ENCODE measurements around the gene PALS1.

The PALS1 gene

DNA sequence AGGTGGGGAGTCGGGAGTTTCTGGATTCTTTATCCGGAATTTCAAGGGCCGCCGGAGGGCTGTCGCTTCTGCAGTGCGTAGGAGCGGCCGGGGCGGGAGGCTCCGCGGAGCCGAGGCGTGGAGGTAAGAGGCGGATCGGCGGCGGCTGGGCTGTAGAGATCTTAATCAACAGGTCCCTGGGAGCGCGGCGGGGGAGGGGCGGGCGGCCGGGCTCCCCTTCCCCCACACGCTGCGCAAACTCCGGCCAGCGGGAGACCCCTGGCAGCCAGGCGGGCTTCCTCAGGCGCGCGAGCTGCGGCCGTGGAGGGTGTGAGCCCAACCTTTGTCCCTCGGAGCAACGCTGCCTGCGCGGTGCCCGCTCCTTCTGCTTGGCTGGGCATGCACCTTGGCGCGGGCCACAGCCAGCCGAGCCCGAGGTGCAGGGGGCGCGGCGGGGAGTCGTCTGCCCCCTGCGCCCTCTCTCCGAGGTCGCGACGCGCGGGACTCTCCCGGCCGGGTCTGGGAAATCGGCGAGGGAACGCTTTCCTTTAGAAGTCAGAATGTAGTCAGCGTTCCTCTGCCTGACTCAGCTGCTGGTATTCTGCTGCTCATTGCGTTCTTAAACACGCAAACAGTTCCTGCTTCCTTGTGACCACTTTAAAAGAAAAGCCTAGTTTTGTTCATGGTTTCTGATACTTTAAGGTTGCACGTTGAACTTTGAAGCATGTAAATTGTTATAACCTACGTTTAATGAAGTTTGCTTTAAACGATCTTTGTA is at the start of gene PALS1:
Gene PALS1, plus strand, starts transcription at position 25 of the 757 bp plus-strand sequence. CDS start 37,736 bp downstream, outside the sequence.
- DNase-seq, result no peak

DNA sequence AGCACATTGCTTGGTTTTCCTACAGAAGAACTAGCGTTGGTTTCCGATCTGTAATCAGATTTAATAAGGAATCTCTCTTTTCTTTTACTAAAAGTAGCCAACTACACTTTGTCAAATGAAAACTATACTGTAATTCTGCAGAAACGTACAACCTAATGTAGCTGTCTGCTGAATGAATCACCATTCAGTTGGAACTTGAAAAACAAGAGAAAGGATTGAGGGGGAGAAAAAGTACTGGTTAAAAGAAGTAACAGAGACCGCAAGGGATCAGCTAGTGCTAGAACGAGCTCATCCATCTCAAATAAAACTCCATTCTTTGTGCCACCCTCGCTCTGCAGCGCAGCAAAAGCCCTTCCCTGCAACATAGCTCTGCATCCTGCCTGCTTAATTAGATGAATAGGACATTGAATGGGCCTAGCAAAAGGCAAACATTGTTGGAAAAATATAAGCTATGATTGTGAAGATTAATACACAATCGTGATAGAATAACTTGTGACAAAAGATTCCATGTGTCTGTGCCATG is 49.4 kb upstream of the PALS1 start:
- DNase-seq, result no peak

DNA sequence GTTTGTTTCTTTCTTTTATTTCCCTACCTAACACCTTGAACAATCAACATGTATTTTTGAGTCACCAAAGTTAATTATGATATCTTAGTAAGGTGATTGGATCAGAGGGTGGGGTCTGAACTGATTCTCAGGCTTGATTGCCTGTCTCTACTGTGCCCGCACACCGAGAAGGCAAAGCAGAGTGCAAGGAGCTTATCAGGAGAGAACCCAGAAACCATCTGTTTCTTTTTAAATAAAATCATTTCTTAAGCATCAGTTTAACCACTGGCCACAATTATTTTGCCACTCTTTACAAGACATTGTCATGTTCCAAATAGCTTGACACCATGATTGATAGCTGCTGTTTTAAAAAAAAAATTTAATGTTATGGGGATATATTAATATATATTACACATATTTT is 48.9 kb upstream of the PALS1 start:
- no peak for DNase-seq

DNA sequence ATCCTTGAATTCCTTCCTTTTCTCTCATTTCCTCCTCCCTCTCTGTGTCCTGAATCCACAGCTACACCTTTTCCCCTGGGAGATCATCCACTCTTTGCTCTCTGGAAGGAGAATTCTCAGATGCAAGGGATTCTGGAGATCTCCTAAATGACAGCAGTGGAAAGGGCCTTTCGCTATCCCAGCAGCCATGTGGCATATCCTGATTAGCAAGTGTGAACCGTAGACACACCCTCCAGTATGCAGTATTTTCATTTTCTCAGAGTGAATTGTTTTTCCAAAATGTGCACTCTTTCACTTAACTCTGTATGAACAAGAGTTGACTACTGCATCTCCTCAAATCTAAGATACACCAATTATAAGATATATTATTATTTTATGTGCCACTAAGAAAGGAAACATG is 46.0 kb upstream of the PALS1 start:
- no peak for DNase-seq

DNA sequence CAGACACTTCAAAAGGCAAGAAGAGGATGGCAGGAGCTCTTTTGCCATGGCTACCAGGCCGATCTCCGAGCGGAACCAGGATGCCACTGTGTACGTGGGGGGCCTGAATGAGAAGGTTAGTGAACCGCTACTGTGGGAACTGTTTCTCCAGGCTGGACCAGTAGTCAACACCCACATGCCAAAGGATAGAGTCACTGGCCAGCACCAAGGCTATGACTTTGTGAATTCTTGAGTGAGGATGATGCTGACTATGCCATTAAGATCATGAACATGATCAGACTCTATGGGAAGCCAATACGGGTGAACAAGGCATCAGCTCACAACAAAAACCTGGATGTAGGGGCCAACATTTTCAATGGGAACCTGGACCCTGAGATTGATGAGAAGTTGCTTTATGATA is 42.2 kb upstream of the PALS1 start:
- DNase-seq, result no peak

DNA sequence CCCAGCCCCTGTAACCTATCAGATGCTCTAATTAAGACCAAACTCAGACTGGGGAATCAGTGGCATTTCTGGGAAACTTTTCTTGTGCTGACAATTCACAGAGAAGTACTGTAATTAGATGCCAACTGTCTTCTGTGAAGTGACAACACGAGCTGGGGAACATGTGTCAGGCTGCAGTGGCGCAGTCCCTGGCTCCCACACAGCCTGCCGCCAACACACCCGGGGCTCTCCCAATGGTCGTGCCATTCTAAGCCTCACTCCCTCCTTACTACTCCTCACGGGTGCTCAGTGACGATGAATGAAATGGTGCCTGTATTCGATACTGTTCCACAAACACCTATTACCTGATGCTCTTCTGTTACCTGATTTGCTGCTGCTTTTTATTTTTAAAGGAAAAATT is 33.4 kb upstream of the PALS1 start:
- no peak for DNase-seq

DNA sequence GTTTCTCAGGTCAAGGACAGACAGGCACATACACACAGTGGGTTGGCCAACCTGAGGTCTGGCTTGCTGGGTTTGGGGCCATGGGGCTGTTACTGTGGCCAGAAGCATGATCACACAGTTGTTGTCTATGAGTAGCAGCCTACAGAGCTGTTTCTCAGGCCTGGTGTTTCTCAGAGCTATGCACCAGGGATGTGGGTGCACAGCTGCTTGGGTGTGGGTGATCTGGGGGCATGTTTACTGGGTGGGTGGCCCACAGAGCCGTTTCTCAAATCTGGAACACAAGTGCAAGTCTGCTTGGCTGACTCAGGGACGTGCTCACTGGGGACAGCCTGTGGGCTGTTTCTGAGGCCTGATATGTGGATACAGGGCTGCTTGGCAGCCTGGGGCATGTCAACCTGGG is 23.1 kb upstream of the PALS1 start:
- no peak for DNase-seq

DNA sequence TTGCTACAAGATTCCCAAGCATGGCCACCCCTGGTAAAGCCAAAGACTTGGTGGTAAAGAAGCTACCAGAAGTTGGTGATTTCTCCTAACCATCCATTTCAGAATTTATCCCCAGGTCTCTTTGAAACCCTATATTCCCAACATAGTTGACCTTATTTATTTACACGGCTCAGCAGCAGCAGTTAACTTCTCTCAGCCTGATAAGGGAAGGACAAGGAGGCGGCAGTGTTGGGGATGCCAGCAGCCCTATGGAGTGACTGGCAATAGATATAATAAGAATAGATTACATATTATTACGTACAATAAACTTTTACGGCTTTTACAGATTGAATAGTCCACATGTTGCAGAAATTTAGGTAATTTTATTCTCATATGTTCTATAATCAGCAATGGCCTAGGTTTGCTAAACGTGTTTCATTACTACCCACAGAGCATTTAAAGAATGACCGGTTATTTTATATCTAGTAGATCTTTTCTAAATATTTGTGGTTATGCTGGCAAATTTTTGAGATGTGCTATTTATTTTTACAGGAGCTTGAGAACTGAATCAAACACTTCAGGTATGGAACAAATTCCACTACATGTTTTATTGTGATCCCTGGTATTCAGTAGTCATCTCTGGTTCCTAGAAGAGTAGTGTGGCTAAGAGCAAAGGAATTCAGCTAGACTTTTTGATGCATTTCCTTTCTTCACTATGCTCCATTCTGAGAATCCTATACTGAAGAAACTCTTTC is 19.8 kb upstream of the PALS1 start:
- DNase-seq, result no peak

DNA sequence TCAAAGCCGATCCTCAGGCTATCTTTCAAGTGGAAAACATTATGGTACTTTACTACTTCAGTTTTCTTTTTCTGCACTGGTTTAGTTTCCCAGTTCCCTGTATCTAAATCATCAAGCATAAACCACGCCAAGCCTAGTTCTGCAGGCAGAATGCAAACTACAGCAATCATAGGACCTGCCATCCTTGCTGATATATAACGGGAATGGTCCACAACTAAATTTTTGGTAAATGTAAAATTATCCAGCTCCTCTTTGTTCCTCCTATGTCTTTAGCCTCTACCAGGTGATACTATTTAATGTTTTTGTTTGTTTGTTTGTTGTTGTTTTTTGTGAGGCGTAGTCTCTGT is 19.3 kb upstream of the PALS1 start:
- no peak for DNase-seq

DNA sequence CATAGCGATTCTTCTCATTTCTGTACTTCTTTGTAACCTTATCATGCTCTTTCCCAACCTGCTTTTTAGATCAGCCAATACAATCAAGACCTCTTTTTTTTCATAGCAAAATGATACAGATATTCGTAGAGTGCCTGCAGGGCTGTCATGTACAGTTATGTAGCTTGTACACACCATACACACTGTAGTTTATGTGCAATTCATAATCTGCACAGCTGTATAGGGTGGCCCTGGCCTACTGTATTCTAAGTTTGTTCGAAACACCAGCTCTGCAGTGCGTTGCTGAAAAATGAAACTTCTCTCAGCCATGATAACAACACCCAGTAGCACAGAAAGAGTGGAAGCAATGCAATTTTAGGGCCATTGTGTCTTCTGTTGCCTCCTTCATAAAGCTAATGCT is 15.7 kb upstream of the PALS1 start:
- no peak for DNase-seq

DNA sequence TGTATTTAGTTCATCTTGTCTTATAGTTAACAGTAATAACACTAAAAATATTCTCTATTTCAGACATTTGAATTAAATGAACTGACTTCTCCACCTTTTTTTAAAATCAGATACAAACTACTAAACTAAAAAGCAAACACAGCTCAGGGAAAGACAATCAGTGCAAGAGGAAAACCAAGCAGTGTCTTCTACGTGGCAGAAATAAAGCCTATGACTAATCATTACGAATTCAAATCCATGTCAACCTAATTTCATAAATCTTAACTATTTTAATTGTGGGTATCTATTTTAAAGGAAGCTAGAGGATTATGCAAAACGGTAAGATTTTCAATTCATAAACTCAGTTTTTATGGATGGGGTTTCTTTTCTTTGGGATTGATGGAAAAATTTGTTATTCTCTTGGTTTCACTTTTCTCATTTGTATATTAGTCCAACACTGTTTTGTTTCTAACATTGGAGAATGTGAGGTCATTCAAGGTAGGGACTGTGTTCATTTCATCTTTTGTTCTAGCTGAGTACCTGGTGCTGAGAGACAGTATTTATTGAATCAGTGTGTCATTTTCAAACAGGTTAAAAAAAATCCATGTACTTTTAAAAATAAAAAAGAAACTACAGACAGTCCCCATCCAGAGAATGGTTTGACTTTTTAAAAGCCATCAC is 12.8 kb upstream of the PALS1 start:
- no peak for DNase-seq

DNA sequence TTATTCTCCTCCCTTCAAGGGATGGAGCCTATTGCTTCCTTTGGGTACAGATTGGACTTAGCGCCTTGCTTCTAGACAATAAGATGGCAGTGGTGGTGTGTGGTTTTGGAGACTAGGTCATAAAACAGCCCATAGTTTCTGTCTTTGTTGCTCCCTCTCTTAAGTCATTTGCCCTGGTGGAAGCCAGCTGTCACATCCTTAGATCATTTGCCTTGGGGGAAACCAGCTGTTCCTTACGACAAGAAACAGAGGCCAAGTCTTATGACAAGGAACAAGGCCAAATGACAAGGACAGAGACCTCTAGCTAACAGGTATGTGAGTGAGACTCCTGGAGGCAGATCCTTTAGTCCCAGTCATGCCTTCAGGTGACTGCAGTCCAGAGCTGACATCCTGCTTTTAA is 9.2 kb upstream of the PALS1 start:
- no peak for DNase-seq

DNA sequence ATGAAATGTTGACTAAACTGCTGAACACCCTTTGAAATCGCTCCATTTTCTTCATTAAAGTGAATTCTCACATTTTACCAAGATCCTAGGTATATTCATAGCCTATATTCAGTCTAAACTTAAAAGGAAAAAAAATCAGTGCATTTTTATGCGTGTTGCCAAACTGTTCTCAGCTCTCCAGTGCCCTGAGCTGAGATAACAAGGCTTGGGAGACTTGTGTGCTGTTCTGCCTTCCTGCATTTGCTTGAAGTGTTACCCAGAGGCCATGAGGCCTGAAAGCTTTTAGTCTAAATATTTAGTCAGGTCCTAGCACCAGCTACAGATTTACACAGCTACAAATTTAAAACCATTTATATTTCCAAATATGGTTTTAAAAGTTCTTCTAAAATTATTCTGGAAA is 8.6 kb upstream of the PALS1 start:
- no peak for DNase-seq

DNA sequence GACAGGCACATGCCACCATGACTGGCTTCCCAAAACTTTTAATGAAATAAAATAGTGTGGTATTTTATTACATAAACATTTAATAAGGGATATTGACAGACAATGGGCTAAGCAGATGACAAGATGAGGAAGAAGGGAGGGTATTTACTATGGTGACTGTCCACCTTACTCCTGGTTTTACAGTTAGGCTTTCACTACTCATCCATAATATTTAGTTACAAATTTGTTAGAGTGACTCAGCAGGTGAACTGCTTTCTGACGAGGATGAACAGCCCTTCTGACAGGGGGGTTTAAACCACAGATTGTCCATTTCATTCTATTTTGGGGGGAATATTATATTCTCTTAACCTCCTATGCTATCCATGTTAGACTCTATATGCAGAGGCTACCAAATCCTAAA is 3.6 kb upstream of the PALS1 start:
- DNase-seq, result no peak

DNA sequence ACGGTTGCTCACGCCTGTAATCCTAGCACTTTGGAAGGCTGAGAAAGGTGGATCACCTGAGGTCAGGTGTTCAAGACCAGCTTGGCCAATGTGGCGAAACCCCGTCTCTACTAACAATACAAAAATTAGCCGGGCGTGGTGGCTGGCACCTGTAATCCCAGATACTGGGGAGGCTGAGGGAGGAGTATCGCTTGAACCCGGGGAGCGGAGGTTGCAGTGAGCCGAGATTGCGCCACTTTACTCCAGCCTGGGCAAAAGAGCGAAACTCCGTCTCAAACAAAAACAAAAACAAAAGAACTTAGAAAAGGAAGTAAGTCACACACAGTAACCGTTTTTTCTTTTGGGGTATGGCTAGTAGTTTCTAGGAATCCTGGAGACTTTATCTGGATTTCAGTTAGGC is 1.7 kb upstream of the PALS1 start:
- DNase-seq, result no peak

DNA sequence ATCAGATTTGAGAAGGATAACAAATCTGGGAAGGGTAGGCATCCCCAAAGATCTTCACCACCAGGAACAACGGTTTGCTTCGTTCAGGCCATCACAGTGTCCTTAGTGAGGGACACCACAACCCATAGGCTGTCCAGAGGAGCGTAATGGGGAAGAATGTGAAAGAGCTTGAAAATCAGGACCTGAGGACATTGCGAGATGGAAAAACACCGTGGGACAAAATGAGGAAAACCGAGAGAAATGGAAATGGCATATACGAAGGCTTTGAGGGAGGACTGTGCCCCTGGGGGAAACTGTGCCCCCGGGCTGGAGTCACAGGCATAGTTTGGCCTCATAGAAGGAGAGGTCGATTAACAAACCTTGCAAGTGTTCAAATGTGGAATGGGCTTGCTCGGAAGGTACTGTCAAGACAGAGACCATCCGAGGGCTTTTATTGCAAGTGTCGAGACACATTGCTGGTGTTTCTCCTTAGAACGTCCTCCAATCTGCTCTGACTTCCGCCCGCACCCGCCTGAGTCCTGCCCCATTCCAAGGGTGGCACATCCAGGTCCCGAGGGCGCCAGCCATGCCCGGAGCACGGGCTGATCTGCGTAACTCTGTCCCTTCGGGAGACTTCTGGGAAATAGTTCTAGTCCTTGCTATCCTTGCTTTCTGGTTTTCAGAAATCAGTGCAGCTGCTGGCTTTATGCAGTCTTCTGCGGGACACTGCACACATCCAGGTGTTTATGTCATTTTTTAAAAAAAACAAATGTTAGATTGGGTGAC is 885 bp upstream of the PALS1 start:
- peak; percentile 53 for DNase-seq

DNA sequence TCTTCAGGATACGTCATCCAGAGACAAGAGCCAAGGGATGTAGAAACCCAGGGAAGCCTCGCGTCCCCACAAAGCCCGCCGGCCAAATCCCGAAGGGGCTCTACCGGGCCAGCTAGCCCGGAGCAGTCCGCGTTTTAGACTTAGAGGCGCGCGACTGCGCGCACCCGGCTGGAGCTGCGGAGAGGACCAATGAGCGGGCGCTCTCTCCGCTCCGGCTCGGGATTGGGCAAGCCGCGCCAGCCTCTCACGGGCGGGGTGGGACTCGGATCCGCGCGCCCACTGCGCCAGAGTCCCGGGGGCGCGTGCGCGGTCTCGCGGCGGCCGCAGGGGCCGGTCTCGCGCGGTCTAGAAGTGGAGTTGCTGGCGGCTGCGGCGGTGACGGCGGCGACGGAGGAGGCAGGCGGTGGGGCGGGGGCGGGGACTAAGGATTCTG is 241 bp upstream of the PALS1 start:
- peak; percentile 96 for DNase-seq

DNA sequence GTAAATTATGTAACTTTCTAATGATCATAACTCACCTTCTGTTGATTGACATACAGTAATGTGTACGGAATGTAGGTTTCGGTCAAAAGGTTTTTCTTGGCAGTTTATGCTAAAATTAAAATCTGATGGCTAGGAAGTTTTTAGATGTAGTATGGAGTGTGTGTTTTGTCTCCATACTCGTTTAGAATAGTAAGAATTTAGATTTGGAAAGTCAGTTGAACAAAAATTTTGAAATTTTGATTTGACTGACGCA is 859 bp downstream of the PALS1 start:
- no peak for DNase-seq

DNA sequence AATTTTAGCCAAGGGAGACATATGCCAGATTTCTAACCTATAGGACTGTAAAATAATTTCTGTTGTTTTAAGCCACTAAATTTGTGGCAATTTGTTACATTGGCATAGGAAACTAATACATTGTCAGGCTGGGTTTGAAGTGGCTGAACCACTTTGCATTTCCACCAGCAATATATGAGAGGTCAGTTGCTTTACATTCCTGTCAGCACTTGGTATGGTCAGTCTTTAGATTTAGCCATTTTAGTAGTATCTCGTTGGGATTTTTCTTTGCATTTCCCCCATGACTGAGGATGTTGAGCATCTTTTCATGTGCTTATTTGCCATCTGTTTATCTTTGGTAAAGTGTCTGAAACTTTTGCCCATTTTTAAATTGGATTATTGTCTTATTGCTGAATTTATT is 3.9 kb downstream of the PALS1 start:
- no peak for DNase-seq

DNA sequence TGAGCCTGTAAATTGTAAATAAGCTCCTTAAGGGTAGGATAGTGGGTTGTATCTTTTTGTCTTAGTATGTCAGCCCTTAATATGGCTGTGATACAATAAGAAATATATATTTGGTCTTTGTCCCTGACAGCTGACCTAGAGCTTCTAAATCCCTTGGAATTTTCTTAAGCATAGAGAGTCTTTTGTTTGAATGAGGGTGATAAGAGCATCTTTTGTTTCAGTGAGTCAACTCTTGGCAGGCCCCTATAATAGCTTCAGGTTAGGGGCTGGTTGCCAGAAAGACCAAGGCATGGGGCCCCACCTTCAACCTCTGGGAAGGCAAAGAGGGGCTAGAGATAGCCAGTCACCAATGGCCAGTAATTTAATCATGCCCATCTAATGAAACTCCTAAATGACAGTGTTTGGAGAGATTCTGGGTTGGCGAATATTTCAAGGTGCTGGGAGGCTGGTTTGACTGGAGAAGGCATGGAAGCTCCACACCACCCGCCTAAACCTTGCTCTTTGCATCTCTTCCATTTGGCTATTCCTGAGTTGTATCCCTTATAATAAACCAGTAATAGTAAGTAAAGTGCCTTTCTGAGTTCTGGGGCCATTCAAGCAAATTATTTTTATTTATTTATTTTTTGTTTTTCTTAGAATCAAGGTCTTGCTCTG is 10.5 kb downstream of the PALS1 start:
- DNase-seq, result no peak

DNA sequence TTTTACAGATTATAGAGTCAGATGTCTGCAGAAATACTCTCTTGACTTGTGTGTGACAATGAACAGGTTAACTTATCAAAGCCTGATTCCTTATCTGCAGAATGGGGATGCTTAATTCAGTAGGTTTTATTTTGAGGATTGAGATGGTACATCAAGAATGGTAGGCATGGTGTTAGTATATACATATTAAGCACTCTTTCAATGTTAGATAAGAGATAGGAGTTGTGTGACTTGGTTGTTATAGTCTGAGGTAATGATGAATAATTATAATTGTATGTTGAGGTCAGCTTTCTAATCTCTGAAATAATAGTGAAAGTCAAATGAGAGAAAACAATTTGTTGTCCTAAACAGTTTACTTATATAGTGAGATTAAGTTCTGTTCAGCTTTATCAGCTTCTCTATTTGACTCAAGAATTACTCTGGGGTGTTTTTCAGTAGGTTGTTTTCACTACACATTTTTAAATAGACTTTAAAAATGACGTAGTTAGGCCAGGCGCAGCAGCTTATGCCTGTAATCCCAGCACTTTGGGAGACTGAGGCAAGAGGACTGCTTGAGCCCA is 11.9 kb downstream of the PALS1 start:
- no peak for DNase-seq

DNA sequence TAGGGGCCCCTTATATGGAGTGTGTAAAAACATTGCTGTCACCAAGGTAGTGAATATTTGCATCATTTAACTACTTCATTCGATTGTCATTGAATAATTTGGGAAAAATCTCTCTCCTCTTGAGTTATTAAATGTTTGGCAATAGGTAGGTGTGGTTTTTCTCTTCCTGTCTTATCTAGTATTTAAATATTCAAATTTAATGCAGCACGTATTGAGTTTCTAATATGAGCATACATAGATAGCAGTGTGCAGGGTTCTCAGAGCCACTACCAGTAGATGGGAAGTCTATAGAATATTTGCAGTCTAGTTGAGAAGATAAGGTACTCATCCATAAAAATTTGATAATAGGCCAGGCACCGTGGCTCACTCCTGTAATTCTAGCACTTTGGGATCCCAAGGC is 16.7 kb downstream of the PALS1 start:
- DNase-seq, result no peak

DNA sequence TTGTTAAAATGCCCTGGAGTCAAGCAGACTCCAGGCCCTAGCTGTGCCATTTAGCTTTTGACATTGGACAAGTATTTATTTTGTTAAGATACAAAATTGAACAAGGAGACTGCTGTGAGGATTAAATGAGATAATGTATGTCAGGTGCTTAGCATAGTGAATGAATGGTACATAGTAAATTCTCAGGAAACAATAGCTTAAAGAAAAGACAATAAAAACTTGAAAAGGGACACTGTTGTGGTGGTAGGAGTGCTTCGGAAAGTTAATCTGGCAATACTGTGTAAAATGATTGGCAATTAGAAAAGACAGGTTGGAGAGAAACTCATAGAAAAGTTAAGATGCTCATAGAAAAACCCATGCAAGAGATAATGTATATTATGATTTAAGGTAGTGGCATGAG is 19.7 kb downstream of the PALS1 start:
- no peak for DNase-seq

Measured in stimulated activated CD4-positive, alpha-beta T cell treated with anti-CD3 and anti-CD28 coated beads, Interleukin-15, amount 100 ng/mL, for 24 hours (primary cell).